ENCODE results near the gene DGCR6L.

The DGCR6L gene

DNA sequence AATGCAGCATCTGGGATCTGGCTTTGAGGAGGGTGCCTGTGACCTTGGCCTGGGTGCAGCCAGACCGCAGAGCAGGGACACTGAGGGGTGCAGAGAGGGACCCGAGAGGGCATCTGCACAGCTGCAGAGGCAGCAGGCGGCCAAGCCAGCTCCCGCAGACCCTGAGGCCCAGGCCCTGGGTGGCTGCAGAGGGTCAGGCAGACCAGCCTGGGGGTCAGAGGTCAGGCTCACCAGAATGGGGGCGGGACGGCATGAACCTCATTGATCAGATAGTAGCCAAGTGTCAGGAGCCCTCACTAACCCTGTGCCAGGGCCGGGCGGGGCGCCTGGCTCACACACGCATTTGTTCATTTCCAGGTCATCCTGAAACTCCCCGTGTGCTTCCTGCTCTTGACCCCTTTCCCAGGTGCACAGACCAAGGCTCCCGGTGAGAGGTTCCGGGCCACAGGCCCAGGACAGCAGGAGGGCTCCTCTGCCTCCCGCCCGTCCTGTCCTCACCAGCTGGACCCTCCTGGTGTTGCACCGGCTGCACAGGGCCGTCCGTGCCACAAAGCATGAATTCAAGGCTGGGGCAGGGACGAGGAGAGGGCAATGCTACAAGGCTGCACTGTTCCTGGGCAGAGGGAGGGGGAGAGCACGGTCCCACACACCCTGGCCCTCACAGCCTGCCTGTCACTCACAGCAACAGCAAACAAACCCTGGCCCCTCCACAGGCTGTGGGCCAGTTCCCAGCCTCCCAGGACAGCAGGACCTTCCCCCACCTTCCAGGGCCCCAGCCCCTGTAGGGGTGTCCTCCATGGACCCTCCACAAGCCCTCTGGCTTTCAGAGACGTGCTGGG is 55.0 kb downstream of the DGCR6L start:
- peak in 34 of 56 donors; percentile 18 to 83 (median 50) for DNase-seq

All from amygdala (tissue), 56 donors.